HepG2 (cell line): ENCODE measurements around the gene ZNF541. TPM values are rescaled to one million over a fixed set of nuclear protein-coding genes. Genes with fewer than 3 reads are reported as not detected.
A peak's percentile ranks its signal among the peaks of the same experiment; 100 is the strongest.

Experiments used
- DR1 ChIP-seq: sonication (generic); formaldehyde crosslinking; IDR thresholded peaks from 2 replicates; pipeline ENCODE4 v1.8.0; 2021; ENCODE audit warnings: mild to moderate bottlenecking, missing genetic modification reagents, inconsistent platforms
- FOXK1 ChIP-seq: sonication (generic); formaldehyde crosslinking; IDR thresholded peaks from 2 replicates; pipeline ENCODE4 v1.4.0; 2020; ENCODE audit warnings: low read depth, missing genetic modification reagents, borderline replicate concordance
- HNF1B ChIP-seq: sonication (generic); formaldehyde crosslinking; IDR thresholded peaks from 2 replicates; pipeline ENCODE4 v1.5.1; 2020; ENCODE audit warnings: mild to moderate bottlenecking, moderate library complexity, missing genetic modification reagents
- NFE2L1 ChIP-seq: sonication (generic); formaldehyde crosslinking; IDR thresholded peaks from 2 replicates; pipeline ENCODE4 v1.4.0; 2020; ENCODE audit warnings: missing genetic modification reagents, mild to moderate bottlenecking, borderline replicate concordance
- NR3C1 ChIP-seq: sonication (generic); formaldehyde crosslinking; IDR thresholded peaks from 2 replicates; pipeline ENCODE4 v1.4.0; 2020; ENCODE audit warnings: missing genetic modification reagents
- PTBP1 ChIP-seq: fragments of 200-400 bp; formaldehyde crosslinking; IDR thresholded peaks from 2 replicates; pipeline ENCODE4 v1.6.1; 2018; ENCODE audit warnings: low read length, low read depth; ENCODE audit not compliant: poor library complexity, severe bottlenecking
- ZBTB33 ChIP-seq: sonication (generic); formaldehyde crosslinking; IDR thresholded peaks from 2 replicates; pipeline ENCODE4 v1.4.0; 2020; ENCODE audit warnings: missing genetic modification reagents
- ZBTB44 ChIP-seq: sonication (generic); formaldehyde crosslinking; IDR thresholded peaks from 2 replicates; pipeline ENCODE4 v1.4.0; 2020; ENCODE audit warnings: missing genetic modification reagents
- ZNF329 ChIP-seq: sonication (generic); formaldehyde crosslinking; IDR thresholded peaks from 2 replicates; pipeline ENCODE4 v1.9.0; 2021; ENCODE audit warnings: low read depth, mild to moderate bottlenecking, missing genetic modification reagents
- ZNF510 ChIP-seq: sonication (generic); formaldehyde crosslinking; IDR thresholded peaks from 2 replicates; pipeline ENCODE4 v1.4.0; 2020; ENCODE audit warnings: low read depth, mild to moderate bottlenecking, missing genetic modification reagents
- ZNF564 ChIP-seq: sonication (generic); formaldehyde crosslinking; IDR thresholded peaks from 2 replicates; pipeline ENCODE4 v1.8.1; 2023; ENCODE audit warnings: mild to moderate bottlenecking, missing genetic modification reagents
- ZNF614 ChIP-seq: IDR thresholded peaks from 2 replicates; pipeline ENCODE4 v1.6.1; 2018; ENCODE audit warnings: missing biosample characterization, missing genetic modification reagents, inconsistent platforms, borderline replicate concordance
- polyA plus RNA-seq, 8 experiments: library from polyadenylated mRNA; depleted of rRNA in 3 of 8; stranded (reverse) in 7 of 8; unstranded in 1 of 8; fragments of >200 nt; fragmentation: Illumina TruSeq in 4 of 8; extraction: Trizol in 4 of 8; gene quantifications; 2 replicates each; pipeline versions ENCODE4 v1.2.1 to v1.2.3, GENCODE V29; 2011 to 2016; ENCODE audit warnings: low read depth in 4 of 8, missing spikeins in 1 of 8, mixed read lengths in 1 of 8; ENCODE audit not compliant: insufficient read depth in 1 of 8
- total RNA-seq, 5 experiments: library from RNA; depleted of rRNA; stranded (reverse); fragments of >200 nt; fragmentation: Illumina TruSeq; extraction: Trizol; gene quantifications; 2 replicates each; pipeline ENCODE4 v1.2.3, GENCODE V29; 2016; ENCODE audit warnings: low read depth in 1 of 5
- TF ChIP-seq, protein P1 (sequence below): sonication (generic); formaldehyde crosslinking; IDR thresholded peaks from 2 replicates; pipeline ENCODE4 v1.5.0; 2020; ENCODE audit warnings: mild to moderate bottlenecking, missing genetic modification reagents, borderline replicate concordance
- TF ChIP-seq, protein P2 (sequence below): IDR thresholded peaks from 2 replicates; pipeline ENCODE4 v1.6.1; 2016; ENCODE audit warnings: mild to moderate bottlenecking, missing biosample characterization, missing genetic modification reagents
- TF ChIP-seq, protein P3 (sequence below): sonication (generic); formaldehyde crosslinking; IDR thresholded peaks from 2 replicates; pipeline ENCODE4 v1.9.0; 2021; ENCODE audit warnings: missing genetic modification reagents, mild to moderate bottlenecking, borderline replicate concordance

Gene ZNF541
- total and polyA plus RNA-seq, 2 of the 13 experiments (the other 11 are each of a cell fraction or from before 2014, with no cell fraction given) = 0.03 to 0.04 TPM

GRCh38 chr19:47609906-47610894, 37.3 kb upstream of the ZNF541 start (continued):
- TF ChIP-seq, protein P1, sequence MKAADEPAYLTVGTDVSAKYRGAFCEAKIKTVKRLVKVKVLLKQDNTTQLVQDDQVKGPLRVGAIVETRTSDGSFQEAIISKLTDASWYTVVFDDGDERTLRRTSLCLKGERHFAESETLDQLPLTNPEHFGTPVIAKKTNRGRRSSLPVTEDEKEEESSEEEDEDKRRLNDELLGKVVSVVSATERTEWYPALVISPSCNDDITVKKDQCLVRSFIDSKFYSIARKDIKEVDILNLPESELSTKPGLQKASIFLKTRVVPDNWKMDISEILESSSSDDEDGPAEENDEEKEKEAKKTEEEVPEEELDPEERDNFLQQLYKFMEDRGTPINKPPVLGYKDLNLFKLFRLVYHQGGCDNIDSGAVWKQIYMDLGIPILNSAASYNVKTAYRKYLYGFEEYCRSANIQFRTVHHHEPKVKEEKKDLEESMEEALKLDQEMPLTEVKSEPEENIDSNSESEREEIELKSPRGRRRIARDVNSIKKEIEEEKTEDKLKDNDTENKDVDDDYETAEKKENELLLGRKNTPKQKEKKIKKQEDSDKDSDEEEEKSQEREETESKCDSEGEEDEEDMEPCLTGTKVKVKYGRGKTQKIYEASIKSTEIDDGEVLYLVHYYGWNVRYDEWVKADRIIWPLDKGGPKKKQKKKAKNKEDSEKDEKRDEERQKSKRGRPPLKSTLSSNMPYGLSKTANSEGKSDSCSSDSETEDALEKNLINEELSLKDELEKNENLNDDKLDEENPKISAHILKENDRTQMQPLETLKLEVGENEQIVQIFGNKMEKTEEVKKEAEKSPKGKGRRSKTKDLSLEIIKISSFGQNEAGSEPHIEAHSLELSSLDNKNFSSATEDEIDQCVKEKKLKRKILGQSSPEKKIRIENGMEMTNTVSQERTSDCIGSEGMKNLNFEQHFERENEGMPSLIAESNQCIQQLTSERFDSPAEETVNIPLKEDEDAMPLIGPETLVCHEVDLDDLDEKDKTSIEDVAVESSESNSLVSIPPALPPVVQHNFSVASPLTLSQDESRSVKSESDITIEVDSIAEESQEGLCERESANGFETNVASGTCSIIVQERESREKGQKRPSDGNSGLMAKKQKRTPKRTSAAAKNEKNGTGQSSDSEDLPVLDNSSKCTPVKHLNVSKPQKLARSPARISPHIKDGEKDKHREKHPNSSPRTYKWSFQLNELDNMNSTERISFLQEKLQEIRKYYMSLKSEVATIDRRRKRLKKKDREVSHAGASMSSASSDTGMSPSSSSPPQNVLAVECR = peak; percentile 73; the same call in 1 of the 2 replicates
- no peak for TF ChIP-seq HNF1B
- TF ChIP-seq NFE2L1 (CRISPR knock-in tag) = no peak
- no peak for TF ChIP-seq ZNF564 (CRISPR knock-in tag)
- TF ChIP-seq PTBP1 = no peak
- no peak for TF ChIP-seq ZNF614 (CRISPR knock-in tag)
- peak; percentile 34; the same call in 1 of the 2 replicates for TF ChIP-seq DR1 (CRISPR knock-in tag)
- no peak for TF ChIP-seq ZBTB33 (CRISPR knock-in tag)
- no peak for TF ChIP-seq NR3C1 (CRISPR knock-in tag)
- TF ChIP-seq FOXK1 (CRISPR knock-in tag) = peak; percentile 32; the same call in 1 of the 2 replicates
- TF ChIP-seq, protein P2, sequence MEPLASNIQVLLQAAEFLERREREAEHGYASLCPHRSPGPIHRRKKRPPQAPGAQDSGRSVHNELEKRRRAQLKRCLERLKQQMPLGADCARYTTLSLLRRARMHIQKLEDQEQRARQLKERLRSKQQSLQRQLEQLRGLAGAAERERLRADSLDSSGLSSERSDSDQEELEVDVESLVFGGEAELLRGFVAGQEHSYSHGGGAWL = 0 out of 2 replicates have a peak, but pooled peaks have one; percentile 28
- TF ChIP-seq, protein P3, sequence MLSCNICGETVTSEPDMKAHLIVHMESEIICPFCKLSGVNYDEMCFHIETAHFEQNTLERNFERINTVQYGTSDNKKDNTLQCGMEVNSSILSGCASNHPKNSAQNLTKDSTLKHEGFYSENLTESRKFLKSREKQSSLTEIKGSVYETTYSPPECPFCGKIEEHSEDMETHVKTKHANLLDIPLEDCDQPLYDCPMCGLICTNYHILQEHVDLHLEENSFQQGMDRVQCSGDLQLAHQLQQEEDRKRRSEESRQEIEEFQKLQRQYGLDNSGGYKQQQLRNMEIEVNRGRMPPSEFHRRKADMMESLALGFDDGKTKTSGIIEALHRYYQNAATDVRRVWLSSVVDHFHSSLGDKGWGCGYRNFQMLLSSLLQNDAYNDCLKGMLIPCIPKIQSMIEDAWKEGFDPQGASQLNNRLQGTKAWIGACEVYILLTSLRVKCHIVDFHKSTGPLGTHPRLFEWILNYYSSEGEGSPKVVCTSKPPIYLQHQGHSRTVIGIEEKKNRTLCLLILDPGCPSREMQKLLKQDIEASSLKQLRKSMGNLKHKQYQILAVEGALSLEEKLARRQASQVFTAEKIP (CRISPR knock-in tag) = no peak
- no peak for TF ChIP-seq ZNF329
- TF ChIP-seq ZBTB44 (CRISPR knock-in tag) = no peak
- no peak for TF ChIP-seq ZNF510 (CRISPR knock-in tag)
